ENCODE data around the gene SDS. TPM values are rescaled to one million over a fixed set of nuclear protein-coding genes. Genes with fewer than 3 reads are reported as not detected.

The SDS gene
- total and polyA plus RNA-seq, 2 experiments from 2014 or later, result not detected

DNA sequence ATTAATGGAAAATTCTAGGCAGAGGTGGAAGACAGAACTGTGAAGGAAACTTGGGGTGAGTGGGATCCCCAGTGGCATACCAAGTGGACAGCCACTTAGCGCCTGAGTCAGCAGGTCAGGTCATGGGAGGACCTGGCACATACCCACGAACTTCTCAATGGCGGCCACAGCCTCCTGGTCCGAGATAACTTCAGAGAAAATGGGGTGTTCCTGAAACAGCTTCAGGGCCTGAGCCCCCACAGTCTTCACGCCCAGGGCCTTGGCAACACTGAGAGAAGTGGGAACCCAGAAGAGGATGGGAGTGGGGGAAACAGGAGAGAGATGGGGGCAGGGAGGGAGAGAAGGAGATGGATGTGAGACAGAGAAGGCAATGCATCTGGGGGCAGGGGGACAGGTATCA is 9.9 kb downstream of the SDS start:
- Histone ChIP-seq H3K9ac (no peak overlapping the region), H3K4me2 (ENCODE audit: unreplicated experiment) (no peak overlapping the region), H4K20me1 (ENCODE audit: insufficient read depth) (no peaks in the 10 kb centered on the region), H3K9me3 (ENCODE audit: low read depth) (no peaks in the 10 kb centered on the region), H3K4me3 (no peak overlapping the region), H3K79me2 (ENCODE audit: insufficient read depth) (no peaks in the 10 kb centered on the region), H3F3A (ENCODE audit: insufficient read depth) (no peaks in the 10 kb centered on the region), H3K4me1 (ENCODE audit: insufficient read depth) (no peaks in the 10 kb centered on the region), H3K27ac (no peak overlapping the region), H2AFZ (no peak overlapping the region), H3K9me2 (ENCODE audit: insufficient read depth) (no peaks in the 10 kb centered on the region), H3K27me3 (replicated peaks; ENCODE audit: insufficient read depth) (no peaks in the 10 kb centered on the region), H3K36me3 (ENCODE audit: low read depth) (no peaks in the 10 kb centered on the region)
- DNase-seq, result no peak
- in situ Hi-C loops (cut with MboI), result no loop called here
- WGBS, 2 experiments (ENCODE audit: low coverage in 1 of 2, low lambda C conversion rate in 2 of 2, missing lambda C conversion rate in 2 of 2), result 81 to 83% methylated on average over 5 of the region's 5 CpGs
- TF ChIP-seq EZH2phosphoT487 (IDR thresholded peaks at IDR 0.05; ENCODE audit: insufficient read depth, low read depth) (no peak), EZH2 (IDR thresholded peaks at IDR 0.05; ENCODE audit: insufficient read depth, poor library complexity, severe bottlenecking) (no peak)

DNA sequence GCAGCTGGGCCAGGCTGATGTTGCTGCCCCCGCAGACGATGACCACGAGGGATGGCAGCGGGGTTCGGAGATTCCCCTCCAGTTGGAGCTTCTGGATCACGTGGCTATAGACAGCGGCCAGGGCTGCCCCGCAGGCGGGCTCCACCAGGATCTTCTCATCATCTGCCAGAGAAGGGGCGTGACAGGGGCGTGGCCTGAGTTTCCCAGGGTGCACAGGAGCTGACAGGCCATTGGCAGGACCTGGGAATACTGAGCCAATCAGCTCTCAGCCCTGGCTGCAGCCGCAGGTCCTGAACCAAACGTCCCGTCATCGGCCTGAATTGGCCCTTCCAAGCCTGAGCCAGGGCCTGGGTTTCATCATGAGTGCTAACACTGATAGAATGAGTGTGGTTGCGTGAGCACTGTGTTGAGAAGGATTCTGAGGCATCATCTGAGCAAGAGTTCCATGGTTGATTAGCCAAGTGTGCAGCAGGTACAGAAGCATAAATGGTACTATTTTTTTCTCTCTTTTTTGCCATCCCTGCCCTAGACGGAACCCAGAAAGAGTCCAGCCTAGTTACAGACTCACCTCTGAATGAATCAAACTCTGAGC is 10.6 kb downstream of the SDS start:
- Histone ChIP-seq H2AFZ (no peak overlapping the region), H3K27ac (no peak overlapping the region), H3K9me3 (ENCODE audit: low read depth) (no peaks in the 10 kb centered on the region), H3K4me3 (no peak overlapping the region), H3K9me2 (ENCODE audit: insufficient read depth) (no peaks in the 10 kb centered on the region), H3F3A (ENCODE audit: insufficient read depth) (no peaks in the 10 kb centered on the region), H3K36me3 (ENCODE audit: low read depth) (no peaks in the 10 kb centered on the region), H3K4me2 (ENCODE audit: unreplicated experiment) (no peak overlapping the region), H3K79me2 (ENCODE audit: insufficient read depth) (no peaks in the 10 kb centered on the region), H3K4me1 (ENCODE audit: insufficient read depth) (no peaks in the 10 kb centered on the region), H4K20me1 (ENCODE audit: insufficient read depth) (no peaks in the 10 kb centered on the region), H3K9ac (no peak overlapping the region), H3K27me3 (replicated peaks; ENCODE audit: insufficient read depth) (no peaks in the 10 kb centered on the region)
- no peak for TF ChIP-seq EZH2phosphoT487 (IDR thresholded peaks at IDR 0.05; ENCODE audit: insufficient read depth, low read depth)
- no peak for TF ChIP-seq EZH2 (IDR thresholded peaks at IDR 0.05; ENCODE audit: insufficient read depth, poor library complexity, severe bottlenecking)
- peak; percentile 21 for DNase-seq
- WGBS, 2 experiments (ENCODE audit: low coverage in 1 of 2, low lambda C conversion rate in 2 of 2, missing lambda C conversion rate in 2 of 2), result 57 to 64% methylated on average over 14 to 17 of the region's 17 CpGs
- in situ Hi-C loops (cut with MboI), result no loop called here

DNA sequence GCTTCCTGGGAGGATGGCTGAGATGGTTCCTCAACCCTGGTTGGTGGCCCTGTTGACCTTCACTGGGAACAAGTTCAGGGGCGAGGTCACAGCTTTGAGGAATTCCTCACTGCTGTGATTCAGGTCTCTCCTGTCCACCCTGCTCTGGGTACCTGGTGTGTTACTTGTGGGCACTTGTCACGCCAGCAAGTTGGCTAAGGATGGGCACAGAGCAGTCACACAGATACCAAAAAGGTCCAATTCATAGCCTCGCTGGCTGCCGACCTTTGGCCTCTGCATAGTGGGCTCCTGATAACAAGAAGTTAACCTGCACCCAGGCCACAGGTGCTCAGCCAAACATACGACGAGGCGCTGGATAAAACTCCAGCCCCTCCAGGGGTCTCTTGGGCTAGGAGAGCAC is 11.2 kb downstream of the SDS start:
- in situ Hi-C loops (cut with MboI), result no loop called here
- no peak for DNase-seq
- H3K27ac ChIP-seq, result no peak overlapping the region
- no peaks in the 10 kb centered on the region for H3K9me3 ChIP-seq (ENCODE audit: low read depth)
- no peaks in the 10 kb centered on the region for H4K20me1 ChIP-seq (ENCODE audit: insufficient read depth)
- H3K4me2 ChIP-seq (ENCODE audit: unreplicated experiment), result no peak overlapping the region
- no peaks in the 10 kb centered on the region for H3F3A ChIP-seq (ENCODE audit: insufficient read depth)
- H3K27me3 ChIP-seq (replicated peaks; ENCODE audit: insufficient read depth), result no peaks in the 10 kb centered on the region
- H2AFZ ChIP-seq, result no peak overlapping the region
- H3K79me2 ChIP-seq (ENCODE audit: insufficient read depth), result no peaks in the 10 kb centered on the region
- 88 to 91% methylated on average over 7 of the region's 7 CpGs for WGBS, 2 experiments (ENCODE audit: low coverage in 1 of 2, low lambda C conversion rate in 2 of 2, missing lambda C conversion rate in 2 of 2)
- no peaks in the 10 kb centered on the region for H3K9me2 ChIP-seq (ENCODE audit: insufficient read depth)
- H3K4me1 ChIP-seq (ENCODE audit: insufficient read depth), result no peaks in the 10 kb centered on the region
- no peaks in the 10 kb centered on the region for H3K36me3 ChIP-seq (ENCODE audit: low read depth)
- TF ChIP-seq EZH2 (IDR thresholded peaks at IDR 0.05; ENCODE audit: insufficient read depth, poor library complexity, severe bottlenecking) (no peak), EZH2phosphoT487 (IDR thresholded peaks at IDR 0.05; ENCODE audit: insufficient read depth, low read depth) (no peak)
- H3K4me3 ChIP-seq, result no peak overlapping the region
- no peak overlapping the region for H3K9ac ChIP-seq

DNA sequence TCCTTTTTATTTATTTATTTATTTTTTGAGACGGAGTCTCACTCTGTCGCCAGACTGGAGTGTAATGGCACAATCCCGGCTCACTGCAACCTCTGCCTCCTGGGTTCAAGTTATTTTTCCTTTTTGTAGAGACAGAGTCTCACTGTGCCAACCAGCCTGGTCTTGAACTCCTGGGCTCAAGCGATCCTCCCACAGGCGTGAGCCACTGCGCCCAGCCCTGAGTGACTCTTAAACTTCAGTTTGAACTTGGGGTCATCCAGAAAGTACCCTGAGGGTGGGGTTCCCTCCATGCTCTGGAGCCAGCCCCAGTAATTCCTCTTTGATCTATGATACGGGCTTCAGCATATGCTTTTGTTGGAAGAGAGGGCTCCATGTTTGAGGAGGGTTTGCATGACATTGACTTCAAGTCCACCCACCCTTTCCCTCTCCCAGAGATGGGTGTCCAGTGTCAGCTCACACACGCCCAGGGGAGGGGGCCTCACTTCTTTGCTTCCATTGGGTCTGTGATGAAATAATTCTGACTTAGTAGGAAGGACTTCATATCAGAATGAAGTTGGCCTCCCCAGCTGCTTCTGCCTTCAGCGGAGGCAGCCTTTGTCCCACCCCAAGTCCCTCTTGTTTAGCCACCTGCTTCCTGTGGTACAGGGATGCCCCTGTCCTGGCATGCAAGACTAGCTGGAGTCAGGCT is 11.9 kb downstream of the SDS start:
- DNase-seq, result no peak
- WGBS, 2 experiments (ENCODE audit: low coverage in 1 of 2, low lambda C conversion rate in 2 of 2, missing lambda C conversion rate in 2 of 2), result 94 to 95% methylated on average over 9 of the region's 9 CpGs
- Histone ChIP-seq H3K9me2 (ENCODE audit: insufficient read depth) (no peaks in the 10 kb centered on the region), H4K20me1 (ENCODE audit: insufficient read depth) (no peaks in the 10 kb centered on the region), H3K9me3 (ENCODE audit: low read depth) (no peaks in the 10 kb centered on the region), H3K27ac (no peak overlapping the region), H3K36me3 (ENCODE audit: low read depth) (no peaks in the 10 kb centered on the region), H2AFZ (no peak overlapping the region), H3F3A (ENCODE audit: insufficient read depth) (no peaks in the 10 kb centered on the region), H3K4me3 (no peak overlapping the region), H3K4me2 (ENCODE audit: unreplicated experiment) (no peak overlapping the region), H3K4me1 (ENCODE audit: insufficient read depth) (no peaks in the 10 kb centered on the region), H3K27me3 (replicated peaks; ENCODE audit: insufficient read depth) (no peaks in the 10 kb centered on the region), H3K79me2 (ENCODE audit: insufficient read depth) (no peaks in the 10 kb centered on the region), H3K9ac (no peak overlapping the region)
- TF ChIP-seq EZH2phosphoT487 (IDR thresholded peaks at IDR 0.05; ENCODE audit: insufficient read depth, low read depth) (no peak), EZH2 (IDR thresholded peaks at IDR 0.05; ENCODE audit: insufficient read depth, poor library complexity, severe bottlenecking) (no peak)
- in situ Hi-C loops (cut with MboI), result no loop called here
